H9 (cell line): Measurements from ENCODE around the gene PROC. TPM values are rescaled to one million over a fixed set of nuclear protein-coding genes. Genes with fewer than 3 reads are reported as not detected.

Experiments used
- DNase-seq: peaks from one replicate; pipeline ENCODE4 v3.0.0-alpha.2; 2017
- H2AFZ ChIP-seq: one replicate; pipeline ENCODE4 v1.6.1; 2013; ENCODE audit warnings: mild to moderate bottlenecking, low read length, control low read depth, moderate library complexity
- H2AK5ac ChIP-seq: 2 replicates; pipeline ENCODE4 v1.6.1; 2013; ENCODE audit warnings: low read length, control low read depth, mixed read lengths; ENCODE audit not compliant: insufficient read length
- H2BK120ac ChIP-seq: one replicate; pipeline ENCODE4 v1.6.1; 2013; ENCODE audit warnings: low read depth, mild to moderate bottlenecking, low read length, control low read depth, inconsistent platforms; ENCODE audit not compliant: poor library complexity, severe bottlenecking
- H2BK12ac ChIP-seq: 2 replicates; pipeline ENCODE4 v1.6.1; 2013; ENCODE audit warnings: low read length, control low read depth, mixed read lengths, low read depth; ENCODE audit not compliant: insufficient read length
- H2BK15ac ChIP-seq: 2 replicates; pipeline ENCODE4 v1.6.1; 2013; ENCODE audit warnings: low read depth, low read length, control low read depth
- H2BK20ac ChIP-seq: one replicate; pipeline ENCODE4 v1.6.1; 2013; ENCODE audit warnings: low read depth, mild to moderate bottlenecking, low read length, control low read depth, inconsistent platforms; ENCODE audit not compliant: poor library complexity, severe bottlenecking
- H2BK5ac ChIP-seq: 2 replicates; pipeline ENCODE4 v1.6.1; 2013; ENCODE audit warnings: low read length, control low read depth, mixed read lengths; ENCODE audit not compliant: insufficient read length
- H3K14ac ChIP-seq: 2 replicates; pipeline ENCODE4 v1.6.1; 2013; ENCODE audit warnings: low read length, control low read depth; ENCODE audit not compliant: insufficient read depth
- H3K18ac ChIP-seq: 2 replicates; pipeline ENCODE4 v1.6.1; 2013; ENCODE audit warnings: low read depth, mild to moderate bottlenecking, mixed read lengths, low read length, control low read depth; ENCODE audit not compliant: insufficient read length
- H3K23ac ChIP-seq: 2 replicates; pipeline ENCODE4 v1.6.1; 2013; ENCODE audit warnings: low read length, control low read depth, mixed read lengths, low read depth; ENCODE audit not compliant: insufficient read length
- H3K23me2 ChIP-seq: 2 replicates; pipeline ENCODE4 v1.6.1; 2013; ENCODE audit warnings: low read depth, mild to moderate bottlenecking, mixed read lengths, low read length, control low read depth; ENCODE audit not compliant: insufficient read length, poor library complexity, severe bottlenecking
- H3K27ac ChIP-seq: 2 replicates; pipeline ENCODE4 v1.5.1; 2013; ENCODE audit warnings: low read length, control low read depth, mixed read lengths, low read depth; ENCODE audit not compliant: insufficient read length
- H3K27me3 ChIP-seq: 2 replicates; pipeline ENCODE4 v1.6.1; 2013; ENCODE audit warnings: low read length, control low read depth, inconsistent platforms; ENCODE audit not compliant: insufficient read depth
- H3K4ac ChIP-seq: 2 replicates; pipeline ENCODE4 v1.6.1; 2013; ENCODE audit warnings: low read depth, mild to moderate bottlenecking, control low read depth, inconsistent platforms, low read length, moderate library complexity
- H3K4me1 ChIP-seq: 2 replicates; pipeline ENCODE4 v1.6.1; 2013; ENCODE audit warnings: low read length, control low read depth, inconsistent platforms; ENCODE audit not compliant: insufficient read depth
- H3K4me2 ChIP-seq: 2 replicates; pipeline ENCODE4 v1.6.1; 2013; ENCODE audit warnings: low read length, control low read depth, mixed read lengths; ENCODE audit not compliant: insufficient read length, insufficient read depth
- H3K56ac ChIP-seq: 2 replicates; pipeline ENCODE4 v1.6.1; 2013; ENCODE audit warnings: low read depth, mild to moderate bottlenecking, mixed read lengths, low read length, control low read depth; ENCODE audit not compliant: insufficient read length
- H3K79me1 ChIP-seq: 2 replicates; pipeline ENCODE4 v1.6.1; 2013; ENCODE audit warnings: low read depth, mild to moderate bottlenecking, moderate library complexity, low read length, control low read depth, inconsistent platforms; ENCODE audit not compliant: insufficient read depth, poor library complexity, severe bottlenecking
- H3K79me2 ChIP-seq: 2 replicates; pipeline ENCODE4 v1.6.1; 2013; ENCODE audit warnings: low read length, control low read depth, inconsistent platforms; ENCODE audit not compliant: insufficient read depth
- H3K9ac ChIP-seq: 2 replicates; pipeline ENCODE4 v1.6.1; 2013; ENCODE audit warnings: low read length, control low read depth, mixed read lengths; ENCODE audit not compliant: insufficient read length; ENCODE audit errors: extremely low read depth
- H3K9me3 ChIP-seq: one replicate; pipeline ENCODE4 v1.6.1; 2013; ENCODE audit warnings: low read depth, low read length, inconsistent platforms; ENCODE audit not compliant: control insufficient read depth
- H3T11ph ChIP-seq: one replicate; pipeline ENCODE4 v1.6.1; 2013; ENCODE audit warnings: mild to moderate bottlenecking, low read length, control low read depth, inconsistent platforms
- H4K20me1 ChIP-seq: one replicate; pipeline ENCODE4 v1.6.1; 2013; ENCODE audit not compliant: control insufficient read depth, insufficient read length, insufficient read depth
- H4K5ac ChIP-seq: 2 replicates; pipeline ENCODE4 v1.6.1; 2013; ENCODE audit warnings: low read depth, mild to moderate bottlenecking, mixed read lengths, low read length, control low read depth; ENCODE audit not compliant: insufficient read length
- H4K8ac ChIP-seq: replicated peaks from 2 replicates; pipeline ENCODE4 v1.6.1; 2013; ENCODE audit warnings: low read length, control low read depth, mixed read lengths, low read depth; ENCODE audit not compliant: insufficient read length
- H4K91ac ChIP-seq: 2 replicates; pipeline ENCODE4 v1.6.1; 2013; ENCODE audit warnings: low read depth, mild to moderate bottlenecking, moderate library complexity, mixed read lengths, low read length, control low read depth; ENCODE audit not compliant: insufficient read length
- H3K27ac Mint-ChIP-seq, 3 experiments: 2 replicates in 2 of 3; 3 replicates in 1 of 3; pipeline ENCODE4 v1.8.0; 2020 to 2021; ENCODE audit warnings: mixed read lengths in 3 of 3, mild to moderate bottlenecking in 1 of 3, moderate library complexity in 1 of 3
- H3K27me3 Mint-ChIP-seq: 2 replicates; pipeline ENCODE4 v1.8.0; 2021; ENCODE audit warnings: low read depth, mild to moderate bottlenecking, moderate library complexity, mixed read lengths
- H3K36me3 Mint-ChIP-seq, 3 experiments: 2 replicates in 2 of 3; 3 replicates in 1 of 3; pipeline ENCODE4 v1.8.0; 2020 to 2021; ENCODE audit warnings: low read depth in 3 of 3, mixed read lengths in 3 of 3; ENCODE audit not compliant: insufficient read depth in 1 of 3
- H3K4me1 Mint-ChIP-seq, 2 experiments: 2 replicates each; pipeline ENCODE4 v1.8.0; 2020; ENCODE audit warnings: mixed read lengths in 2 of 2
- H3K4me3 Mint-ChIP-seq, 2 experiments: 2 replicates in 1 of 2; 3 replicates in 1 of 2; pipeline ENCODE4 v1.8.0; 2020 to 2021; ENCODE audit warnings: mild to moderate bottlenecking in 2 of 2, mixed read lengths in 2 of 2, moderate library complexity in 1 of 2
- H3K9me3 Mint-ChIP-seq, 2 experiments: 2 replicates in 1 of 2; 3 replicates in 1 of 2; pipeline ENCODE4 v1.8.0; 2020; ENCODE audit warnings: mild to moderate bottlenecking in 2 of 2, mixed read lengths in 2 of 2, moderate library complexity in 1 of 2
- CTCF ChIP-seq: fragments of 200-600 bp; sonication (generic); conservative IDR thresholded peaks from 3 replicates; pipeline ENCODE4 v1.8.0; 2021; ENCODE audit warnings: antibody characterized with exemption, mild to moderate bottlenecking
- WGBS: extraction: QIAGEN DNeasy Blood & Tissue Kit; methylation state at CpG from one replicate; pipeline ENCODE4 v1.1.7; 2013; ENCODE audit warnings: missing lambda C conversion rate, low lambda C conversion rate, mixed read lengths; ENCODE audit not compliant: insufficient read length; ENCODE audit errors: extremely low coverage; 5-methylcytosine and 5-hydroxymethylcytosine counted together
- total RNA-seq: library from RNA; stranded (reverse); gene quantifications from 2 replicates; pipeline ENCODE4 v1.2.1, GENCODE V29; 2021

Gene PROC
- total RNA-seq, 1 experiment from 2014 or later = 0.61 TPM

- Mint-ChIP-seq H3K27me3 (peaks cover 21% of the 10 kb centered on the region), H3K9me3 (peaks cover 0 to 2% of the 10 kb centered on the region in 2 experiments; a peak in 1 of 5 replicates), H3K36me3 (no peaks in the 10 kb centered on the region; a peak in 1 of 7 replicates), H3K4me1 (peaks cover 12 to 17% of the 10 kb centered on the region in 2 experiments), H3K4me3 (no peak overlapping the region), H3K27ac (no peak overlapping the region)
- Histone ChIP-seq H2BK15ac (no peak overlapping the region), H2AK5ac (no peak overlapping the region), H3K23ac (no peak overlapping the region), H4K20me1 (no peaks in the 10 kb centered on the region), H2AFZ (no peak overlapping the region), H3K18ac (no peak overlapping the region), H3K4ac (no peak overlapping the region), H3K4me2 (no peak overlapping the region), H2BK120ac (no peak overlapping the region), H3K9ac (no peak overlapping the region), H2BK12ac (no peak overlapping the region), H3K79me1 (no peaks in the 10 kb centered on the region), H3K27ac (no peak overlapping the region), H3K79me2 (no peaks in the 10 kb centered on the region), H2BK20ac (no peak overlapping the region), H3K56ac (no peak overlapping the region), H3T11ph (no peak overlapping the region), H4K8ac (no peak overlapping the region), H4K91ac (no peak overlapping the region), H3K14ac (no peak overlapping the region), H3K27me3 (no peaks in the 10 kb centered on the region; the same call in 1 of the 2 replicates), H3K9me3 (no peaks in the 10 kb centered on the region), H3K23me2 (peaks cover 4% of the 10 kb centered on the region), H3K4me1 (no peaks in the 10 kb centered on the region), H4K5ac (no peak overlapping the region), H2BK5ac (no peak overlapping the region)
- DNase-seq = no peak
- no CpG with 5 or more reads among the region's 36 CpGs for WGBS
- TF ChIP-seq CTCF = no peak
Measured at GRCh38 chr2:127428057-127428814, 10.0 kb downstream of the PROC start.
